ENCODE measurements around the gene CDC42BPG.

DNA sequence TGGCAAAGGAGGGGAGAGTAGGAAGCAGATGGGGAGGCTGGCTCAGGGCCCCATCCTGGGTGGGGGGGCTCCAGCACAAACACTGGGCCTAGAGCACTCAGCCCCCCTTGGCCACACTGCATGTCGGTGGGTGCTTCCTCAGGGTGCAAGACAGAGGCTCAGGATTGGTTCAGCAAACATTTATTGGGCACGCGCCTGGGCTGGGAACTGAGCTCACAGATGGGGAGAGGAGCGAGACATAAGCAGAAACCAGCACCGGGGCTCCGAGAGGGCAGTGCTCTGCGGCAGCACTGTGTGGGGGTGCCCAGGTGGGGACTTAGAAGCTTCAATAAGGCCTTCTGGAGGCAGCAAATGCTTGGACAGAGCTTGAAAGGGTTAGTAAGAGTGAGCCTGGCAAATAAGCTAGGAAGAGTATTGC lies 46.1 kb upstream of the CDC42BPG start:
- TF ChIP-seq, protein P1, sequence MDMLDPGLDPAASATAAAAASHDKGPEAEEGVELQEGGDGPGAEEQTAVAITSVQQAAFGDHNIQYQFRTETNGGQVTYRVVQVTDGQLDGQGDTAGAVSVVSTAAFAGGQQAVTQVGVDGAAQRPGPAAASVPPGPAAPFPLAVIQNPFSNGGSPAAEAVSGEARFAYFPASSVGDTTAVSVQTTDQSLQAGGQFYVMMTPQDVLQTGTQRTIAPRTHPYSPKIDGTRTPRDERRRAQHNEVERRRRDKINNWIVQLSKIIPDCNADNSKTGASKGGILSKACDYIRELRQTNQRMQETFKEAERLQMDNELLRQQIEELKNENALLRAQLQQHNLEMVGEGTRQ (CRISPR knock-in tag; IDR thresholded peaks at IDR 0.05), result no peak
- TF ChIP-seq, protein P2, sequence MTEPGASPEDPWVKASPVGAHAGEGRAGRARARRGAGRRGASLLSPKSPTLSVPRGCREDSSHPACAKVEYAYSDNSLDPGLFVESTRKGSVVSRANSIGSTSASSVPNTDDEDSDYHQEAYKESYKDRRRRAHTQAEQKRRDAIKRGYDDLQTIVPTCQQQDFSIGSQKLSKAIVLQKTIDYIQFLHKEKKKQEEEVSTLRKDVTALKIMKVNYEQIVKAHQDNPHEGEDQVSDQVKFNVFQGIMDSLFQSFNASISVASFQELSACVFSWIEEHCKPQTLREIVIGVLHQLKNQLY (CRISPR knock-in tag; IDR thresholded peaks at IDR 0.05), result no peak
- TF ChIP-seq, protein P3, sequence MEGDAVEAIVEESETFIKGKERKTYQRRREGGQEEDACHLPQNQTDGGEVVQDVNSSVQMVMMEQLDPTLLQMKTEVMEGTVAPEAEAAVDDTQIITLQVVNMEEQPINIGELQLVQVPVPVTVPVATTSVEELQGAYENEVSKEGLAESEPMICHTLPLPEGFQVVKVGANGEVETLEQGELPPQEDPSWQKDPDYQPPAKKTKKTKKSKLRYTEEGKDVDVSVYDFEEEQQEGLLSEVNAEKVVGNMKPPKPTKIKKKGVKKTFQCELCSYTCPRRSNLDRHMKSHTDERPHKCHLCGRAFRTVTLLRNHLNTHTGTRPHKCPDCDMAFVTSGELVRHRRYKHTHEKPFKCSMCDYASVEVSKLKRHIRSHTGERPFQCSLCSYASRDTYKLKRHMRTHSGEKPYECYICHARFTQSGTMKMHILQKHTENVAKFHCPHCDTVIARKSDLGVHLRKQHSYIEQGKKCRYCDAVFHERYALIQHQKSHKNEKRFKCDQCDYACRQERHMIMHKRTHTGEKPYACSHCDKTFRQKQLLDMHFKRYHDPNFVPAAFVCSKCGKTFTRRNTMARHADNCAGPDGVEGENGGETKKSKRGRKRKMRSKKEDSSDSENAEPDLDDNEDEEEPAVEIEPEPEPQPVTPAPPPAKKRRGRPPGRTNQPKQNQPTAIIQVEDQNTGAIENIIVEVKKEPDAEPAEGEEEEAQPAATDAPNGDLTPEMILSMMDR (IDR thresholded peaks at IDR 0.05), result no peak
- TF ChIP-seq, protein P4, sequence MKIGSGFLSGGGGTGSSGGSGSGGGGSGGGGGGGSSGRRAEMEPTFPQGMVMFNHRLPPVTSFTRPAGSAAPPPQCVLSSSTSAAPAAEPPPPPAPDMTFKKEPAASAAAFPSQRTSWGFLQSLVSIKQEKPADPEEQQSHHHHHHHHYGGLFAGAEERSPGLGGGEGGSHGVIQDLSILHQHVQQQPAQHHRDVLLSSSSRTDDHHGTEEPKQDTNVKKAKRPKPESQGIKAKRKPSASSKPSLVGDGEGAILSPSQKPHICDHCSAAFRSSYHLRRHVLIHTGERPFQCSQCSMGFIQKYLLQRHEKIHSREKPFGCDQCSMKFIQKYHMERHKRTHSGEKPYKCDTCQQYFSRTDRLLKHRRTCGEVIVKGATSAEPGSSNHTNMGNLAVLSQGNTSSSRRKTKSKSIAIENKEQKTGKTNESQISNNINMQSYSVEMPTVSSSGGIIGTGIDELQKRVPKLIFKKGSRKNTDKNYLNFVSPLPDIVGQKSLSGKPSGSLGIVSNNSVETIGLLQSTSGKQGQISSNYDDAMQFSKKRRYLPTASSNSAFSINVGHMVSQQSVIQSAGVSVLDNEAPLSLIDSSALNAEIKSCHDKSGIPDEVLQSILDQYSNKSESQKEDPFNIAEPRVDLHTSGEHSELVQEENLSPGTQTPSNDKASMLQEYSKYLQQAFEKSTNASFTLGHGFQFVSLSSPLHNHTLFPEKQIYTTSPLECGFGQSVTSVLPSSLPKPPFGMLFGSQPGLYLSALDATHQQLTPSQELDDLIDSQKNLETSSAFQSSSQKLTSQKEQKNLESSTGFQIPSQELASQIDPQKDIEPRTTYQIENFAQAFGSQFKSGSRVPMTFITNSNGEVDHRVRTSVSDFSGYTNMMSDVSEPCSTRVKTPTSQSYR (CRISPR knock-in tag; IDR thresholded peaks at IDR 0.05), result no peak
- TF ChIP-seq, protein P5, sequence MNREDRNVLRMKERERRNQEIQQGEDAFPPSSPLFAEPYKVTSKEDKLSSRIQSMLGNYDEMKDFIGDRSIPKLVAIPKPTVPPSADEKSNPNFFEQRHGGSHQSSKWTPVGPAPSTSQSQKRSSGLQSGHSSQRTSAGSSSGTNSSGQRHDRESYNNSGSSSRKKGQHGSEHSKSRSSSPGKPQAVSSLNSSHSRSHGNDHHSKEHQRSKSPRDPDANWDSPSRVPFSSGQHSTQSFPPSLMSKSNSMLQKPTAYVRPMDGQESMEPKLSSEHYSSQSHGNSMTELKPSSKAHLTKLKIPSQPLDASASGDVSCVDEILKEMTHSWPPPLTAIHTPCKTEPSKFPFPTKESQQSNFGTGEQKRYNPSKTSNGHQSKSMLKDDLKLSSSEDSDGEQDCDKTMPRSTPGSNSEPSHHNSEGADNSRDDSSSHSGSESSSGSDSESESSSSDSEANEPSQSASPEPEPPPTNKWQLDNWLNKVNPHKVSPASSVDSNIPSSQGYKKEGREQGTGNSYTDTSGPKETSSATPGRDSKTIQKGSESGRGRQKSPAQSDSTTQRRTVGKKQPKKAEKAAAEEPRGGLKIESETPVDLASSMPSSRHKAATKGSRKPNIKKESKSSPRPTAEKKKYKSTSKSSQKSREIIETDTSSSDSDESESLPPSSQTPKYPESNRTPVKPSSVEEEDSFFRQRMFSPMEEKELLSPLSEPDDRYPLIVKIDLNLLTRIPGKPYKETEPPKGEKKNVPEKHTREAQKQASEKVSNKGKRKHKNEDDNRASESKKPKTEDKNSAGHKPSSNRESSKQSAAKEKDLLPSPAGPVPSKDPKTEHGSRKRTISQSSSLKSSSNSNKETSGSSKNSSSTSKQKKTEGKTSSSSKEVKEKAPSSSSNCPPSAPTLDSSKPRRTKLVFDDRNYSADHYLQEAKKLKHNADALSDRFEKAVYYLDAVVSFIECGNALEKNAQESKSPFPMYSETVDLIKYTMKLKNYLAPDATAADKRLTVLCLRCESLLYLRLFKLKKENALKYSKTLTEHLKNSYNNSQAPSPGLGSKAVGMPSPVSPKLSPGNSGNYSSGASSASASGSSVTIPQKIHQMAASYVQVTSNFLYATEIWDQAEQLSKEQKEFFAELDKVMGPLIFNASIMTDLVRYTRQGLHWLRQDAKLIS (CRISPR knock-in tag; IDR thresholded peaks at IDR 0.05; ENCODE audit: borderline replicate concordance), result no peak
- TF ChIP-seq MYBL2 (CRISPR knock-in tag; IDR thresholded peaks at IDR 0.05) (no peak), ZNF423 (CRISPR knock-in tag; IDR thresholded peaks at IDR 0.05) (no peak), FOXK1 (CRISPR knock-in tag; IDR thresholded peaks at IDR 0.05) (no peak), ZNF317 (CRISPR knock-in tag; IDR thresholded peaks at IDR 0.05; ENCODE audit: borderline replicate concordance, low read depth) (no peak), CREM (CRISPR knock-in tag; IDR thresholded peaks at IDR 0.05) (no peak)
- TF ChIP-seq, protein P6, sequence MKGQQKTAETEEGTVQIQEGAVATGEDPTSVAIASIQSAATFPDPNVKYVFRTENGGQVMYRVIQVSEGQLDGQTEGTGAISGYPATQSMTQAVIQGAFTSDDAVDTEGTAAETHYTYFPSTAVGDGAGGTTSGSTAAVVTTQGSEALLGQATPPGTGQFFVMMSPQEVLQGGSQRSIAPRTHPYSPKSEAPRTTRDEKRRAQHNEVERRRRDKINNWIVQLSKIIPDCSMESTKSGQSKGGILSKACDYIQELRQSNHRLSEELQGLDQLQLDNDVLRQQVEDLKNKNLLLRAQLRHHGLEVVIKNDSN (CRISPR knock-in tag; IDR thresholded peaks at IDR 0.05), result no peak
